ENCODE results near the gene ZNF839.

DNA sequence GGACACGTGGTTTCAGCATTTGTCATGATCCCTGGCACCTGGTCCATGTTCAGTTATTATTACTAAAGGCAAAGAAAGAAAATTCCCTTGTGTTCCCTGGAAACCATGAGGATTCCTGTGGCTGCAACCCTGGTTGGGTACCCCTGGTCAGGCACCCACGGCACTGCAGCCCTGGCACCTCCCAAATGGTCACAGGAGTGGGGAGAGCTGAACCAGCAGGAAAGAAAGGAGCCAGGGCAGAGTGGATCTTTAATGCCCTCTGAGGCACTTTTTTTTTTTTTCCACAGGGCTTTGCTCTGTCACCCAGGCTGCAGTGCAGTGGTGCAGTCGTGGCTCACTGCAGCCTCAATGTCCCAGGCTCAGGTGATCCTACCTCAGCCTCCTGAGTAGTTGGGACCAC, 25.7 kb downstream of the ZNF839 start:
- TF ChIP-seq, protein P1, sequence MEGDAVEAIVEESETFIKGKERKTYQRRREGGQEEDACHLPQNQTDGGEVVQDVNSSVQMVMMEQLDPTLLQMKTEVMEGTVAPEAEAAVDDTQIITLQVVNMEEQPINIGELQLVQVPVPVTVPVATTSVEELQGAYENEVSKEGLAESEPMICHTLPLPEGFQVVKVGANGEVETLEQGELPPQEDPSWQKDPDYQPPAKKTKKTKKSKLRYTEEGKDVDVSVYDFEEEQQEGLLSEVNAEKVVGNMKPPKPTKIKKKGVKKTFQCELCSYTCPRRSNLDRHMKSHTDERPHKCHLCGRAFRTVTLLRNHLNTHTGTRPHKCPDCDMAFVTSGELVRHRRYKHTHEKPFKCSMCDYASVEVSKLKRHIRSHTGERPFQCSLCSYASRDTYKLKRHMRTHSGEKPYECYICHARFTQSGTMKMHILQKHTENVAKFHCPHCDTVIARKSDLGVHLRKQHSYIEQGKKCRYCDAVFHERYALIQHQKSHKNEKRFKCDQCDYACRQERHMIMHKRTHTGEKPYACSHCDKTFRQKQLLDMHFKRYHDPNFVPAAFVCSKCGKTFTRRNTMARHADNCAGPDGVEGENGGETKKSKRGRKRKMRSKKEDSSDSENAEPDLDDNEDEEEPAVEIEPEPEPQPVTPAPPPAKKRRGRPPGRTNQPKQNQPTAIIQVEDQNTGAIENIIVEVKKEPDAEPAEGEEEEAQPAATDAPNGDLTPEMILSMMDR (conservative IDR thresholded peaks at IDR 0.05; ENCODE audit: low read length), result no peak
- TF ChIP-seq EZH2phosphoT487 (IDR thresholded peaks at IDR 0.05; ENCODE audit: borderline replicate concordance), result no peak

Measured in Loucy (cell line).